ENCODE measurements around the gene THADA.
A peak's percentile ranks its signal among the peaks of the same experiment; 100 is the strongest.
"Not testable (repeated sequence)": the region's sequence is repeated elsewhere in the genome, so short reads cannot be mapped to it uniquely, and the experiment has no call there.

Gene THADA

DNA sequence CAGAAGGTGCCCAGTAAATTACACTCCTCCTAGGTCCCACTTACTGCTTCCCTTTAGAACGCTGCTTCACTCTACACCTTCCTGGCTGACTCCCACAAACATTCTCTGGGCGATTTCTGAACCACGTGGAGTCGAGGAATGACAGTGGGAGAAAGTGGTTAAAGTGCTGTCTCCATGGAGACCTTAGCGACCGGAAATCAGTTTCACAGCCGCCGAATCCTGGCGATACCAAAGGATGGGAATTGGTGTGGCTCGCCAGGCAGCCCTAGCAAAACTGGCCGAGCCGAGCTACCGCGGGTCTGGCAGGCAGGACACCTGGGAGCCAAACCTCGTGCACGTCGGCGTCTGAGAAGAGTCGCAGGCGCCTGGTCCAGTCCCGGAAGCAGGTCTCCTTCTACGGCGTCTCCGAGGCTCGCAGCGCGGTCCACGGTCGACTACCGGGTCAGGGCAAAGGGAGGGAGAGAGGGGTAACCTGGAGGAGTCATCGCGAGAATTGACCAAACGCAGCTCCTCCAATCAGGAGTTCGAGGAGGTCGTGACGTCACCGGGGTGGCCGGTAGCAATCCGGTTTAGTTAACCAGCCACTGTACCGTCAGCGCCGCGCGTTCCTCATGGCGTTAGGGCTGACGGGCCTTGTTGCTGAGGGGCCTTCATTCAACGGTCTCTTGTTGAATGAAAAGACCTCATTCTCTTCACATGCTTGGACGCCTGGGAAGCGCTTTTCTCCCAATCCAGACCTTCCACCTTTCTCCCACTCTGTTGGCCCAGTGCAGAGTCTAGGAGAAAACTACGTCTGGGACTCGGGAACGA lies at the start of gene THADA:
Gene THADA (minus strand): TSS at position 436 of the 810 bp plus-strand sequence. CDS start 3,646 bp downstream, outside the sequence.
- peak; percentile 97 for DNase-seq

- no peak for DNase-seq
These were observed 47.8 kb upstream of the THADA start for GRCh38 chr2:43643680-43644079.

GRCh38 chr2:43642363-43642762 lies 46.5 kb upstream of the THADA start:
- no peak for DNase-seq

GRCh38 chr2:43637030-43637803 lies 41.4 kb upstream of the THADA start, which contains the start of gene PLEKHH2:
Gene PLEKHH2, plus strand, starts transcription at chr2:43637260. Its CDS starts 7,414 bp downstream, at chr2:43644674.
- peak; percentile 89 for DNase-seq

DNA sequence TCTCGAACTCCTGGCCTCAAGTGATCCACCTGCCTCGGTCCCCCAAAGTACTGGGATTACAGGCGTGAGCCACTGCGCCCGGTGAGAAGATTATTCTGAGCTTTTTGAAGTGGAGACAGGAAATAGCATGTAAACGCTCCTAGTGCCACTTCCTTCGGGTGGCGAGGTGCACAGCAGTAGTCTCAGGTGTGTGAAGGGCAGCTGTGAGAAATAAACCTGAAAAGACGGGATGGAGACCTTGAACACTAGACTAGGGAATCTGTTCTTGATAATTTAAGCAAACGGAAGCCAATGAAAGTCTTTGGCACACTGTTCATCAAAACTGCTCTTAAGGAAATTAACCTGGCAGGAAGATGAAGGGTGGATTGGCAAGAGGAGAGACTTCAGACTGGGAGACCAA lies 40.8 kb upstream of the THADA start:
- DNase-seq, result peak; percentile 6

- not testable (repeated sequence) for DNase-seq
These were observed 40.3 kb upstream of the THADA start for GRCh38 chr2:43636153-43636552.

DNA sequence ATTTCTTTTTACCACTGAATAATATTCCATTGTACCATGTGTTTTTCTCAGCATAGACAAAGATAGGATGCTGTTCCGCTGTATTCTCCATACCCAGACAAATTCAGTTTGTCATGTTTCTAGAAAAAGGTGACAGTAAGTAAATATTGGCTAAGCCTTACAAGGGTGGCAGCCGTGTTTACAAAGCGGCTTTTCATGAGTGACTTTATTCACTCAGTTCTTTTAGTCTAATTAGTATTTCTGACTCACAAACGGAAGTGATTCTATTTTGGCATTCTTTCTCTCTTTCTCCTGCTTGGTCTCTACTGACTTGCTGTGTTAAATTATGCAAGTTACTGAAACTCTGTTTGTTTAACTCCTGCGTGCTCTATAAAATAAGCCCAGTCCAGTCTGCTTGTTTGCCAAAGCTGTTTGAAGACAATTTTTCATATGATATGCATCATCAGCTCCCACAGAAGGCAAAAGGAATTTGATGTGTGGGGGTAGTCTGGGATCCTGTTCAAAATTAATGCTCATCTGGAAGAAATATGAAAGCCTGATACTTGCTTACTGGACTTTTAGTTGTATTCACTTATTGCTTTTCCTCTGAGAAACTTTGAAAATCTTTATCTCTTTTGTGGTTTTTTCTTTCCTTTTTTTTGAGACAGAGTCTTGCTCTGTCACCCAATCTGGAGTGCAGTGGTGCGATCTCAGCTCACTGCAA lies 38.9 kb upstream of the THADA start:
- DNase-seq, result no peak

DNA sequence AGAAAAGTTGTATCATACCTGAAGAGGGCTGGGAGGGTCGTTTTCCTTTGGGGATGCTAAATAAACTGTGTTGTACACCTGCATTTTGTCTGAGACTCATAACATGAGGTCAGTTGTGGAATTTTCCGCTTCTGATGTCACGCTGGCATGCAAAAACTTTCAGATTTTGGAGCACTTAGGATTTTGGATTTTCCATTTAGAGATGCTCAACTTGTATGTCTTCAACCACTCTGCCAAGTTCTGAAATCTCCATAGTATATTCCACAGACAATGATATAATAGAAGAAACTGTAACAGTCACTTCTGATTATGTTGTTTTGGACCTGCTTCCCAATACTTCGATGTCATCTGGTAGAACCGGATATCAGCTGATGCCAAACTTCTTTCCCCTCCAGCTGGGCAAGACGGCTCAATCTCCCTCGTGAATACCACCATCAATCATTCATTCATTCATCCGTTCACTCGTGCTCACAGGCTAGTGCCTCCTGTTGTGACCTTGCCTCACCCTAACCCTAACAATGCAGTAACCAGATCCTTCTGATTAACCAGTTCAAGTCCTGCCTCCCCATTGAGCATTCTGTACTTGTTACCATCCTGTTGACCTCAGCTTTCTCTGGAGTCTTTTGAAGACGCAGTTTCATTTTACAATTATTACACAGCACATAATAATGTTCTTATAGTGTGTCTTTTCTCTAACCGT lies 35.9 kb upstream of the THADA start:
- no peak for DNase-seq

- no peak for DNase-seq
These were observed 27.2 kb upstream of the THADA start for GRCh38 chr2:43622931-43623451.

GRCh38 chr2:43619511-43619910 lies 23.7 kb upstream of the THADA start:
- DNase-seq, result no peak

- no peak for DNase-seq
These were observed 21.3 kb upstream of the THADA start for GRCh38 chr2:43616967-43617680.

DNA sequence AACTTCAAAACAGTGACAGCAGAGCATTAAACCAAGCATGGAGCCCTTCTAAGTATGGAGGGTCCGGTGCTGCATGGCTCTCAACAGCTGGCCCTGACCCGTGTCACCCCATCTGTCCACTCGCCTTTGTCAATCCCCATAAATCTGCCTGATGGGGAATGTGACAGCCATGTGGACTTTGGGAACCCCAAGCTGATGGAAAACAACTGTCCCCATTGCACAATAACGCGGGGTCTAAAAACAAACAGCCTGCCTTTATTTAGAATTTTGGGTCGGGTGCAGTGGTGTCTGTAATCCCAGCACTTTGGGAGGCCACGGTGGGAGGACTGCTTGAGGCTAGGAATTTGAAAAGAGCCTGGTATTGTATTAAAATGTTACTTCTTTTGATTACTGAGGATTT lies 17.1 kb upstream of the THADA start:
- no peak for DNase-seq

GRCh38 chr2:43611987-43612894 lies 16.4 kb upstream of the THADA start:
- peak; percentile 74 for DNase-seq

GRCh38 chr2:43610361-43610760 lies 14.5 kb upstream of the THADA start:
- DNase-seq, result no peak

DNA sequence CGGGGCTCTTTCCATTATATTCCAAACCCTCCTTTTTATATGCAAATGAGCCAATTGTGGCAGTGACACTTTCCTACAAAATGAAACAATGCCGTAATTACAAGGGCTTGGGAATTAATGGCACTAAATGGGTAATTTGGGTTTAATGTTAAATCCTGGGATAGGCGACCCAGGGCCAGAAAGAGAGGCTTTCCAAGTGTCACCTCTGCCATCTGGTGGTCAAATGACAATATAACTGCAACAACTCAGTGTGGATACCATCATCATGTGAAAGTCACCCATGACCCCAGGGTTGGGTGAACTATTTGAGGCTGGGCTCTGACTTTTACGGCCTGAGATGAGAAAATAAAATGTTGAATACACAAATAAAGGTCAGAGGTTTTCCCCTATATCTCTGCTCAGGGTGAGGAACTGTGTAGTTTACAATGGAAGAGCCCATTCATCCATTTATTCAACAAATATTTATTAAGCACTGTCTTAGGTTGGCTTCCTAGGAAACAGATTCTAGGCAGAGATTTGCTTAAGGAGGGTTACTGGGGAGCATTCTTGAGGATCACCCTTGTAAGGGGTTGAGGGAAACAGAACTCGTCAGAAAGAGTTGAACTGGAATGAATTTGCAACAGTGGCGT lies 13.6 kb upstream of the THADA start:
- DNase-seq, result peak; percentile 24

DNA sequence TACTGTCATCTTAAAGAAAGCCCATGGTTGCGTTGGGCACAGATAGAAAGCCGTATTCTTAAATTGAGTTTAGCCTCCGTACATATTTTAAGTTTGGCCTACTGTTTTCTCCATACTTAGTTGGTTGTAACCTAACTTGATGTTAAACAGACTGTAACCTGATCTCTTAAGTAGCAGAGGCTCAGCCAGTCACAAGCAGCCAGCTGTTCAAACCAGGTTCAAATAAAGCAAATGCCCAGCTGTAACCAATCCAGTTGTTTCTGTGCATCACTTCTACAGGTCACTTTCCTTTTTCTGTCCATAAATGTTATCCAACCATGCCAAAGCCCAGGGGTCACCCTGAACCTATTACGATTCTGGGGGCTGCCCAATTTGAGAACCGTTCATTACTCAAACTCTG lies 10.0 kb upstream of the THADA start:
- no peak for DNase-seq

- peak; percentile 25 for DNase-seq
These were observed 9.3 kb upstream of the THADA start for GRCh38 chr2:43605079-43605655.

DNA sequence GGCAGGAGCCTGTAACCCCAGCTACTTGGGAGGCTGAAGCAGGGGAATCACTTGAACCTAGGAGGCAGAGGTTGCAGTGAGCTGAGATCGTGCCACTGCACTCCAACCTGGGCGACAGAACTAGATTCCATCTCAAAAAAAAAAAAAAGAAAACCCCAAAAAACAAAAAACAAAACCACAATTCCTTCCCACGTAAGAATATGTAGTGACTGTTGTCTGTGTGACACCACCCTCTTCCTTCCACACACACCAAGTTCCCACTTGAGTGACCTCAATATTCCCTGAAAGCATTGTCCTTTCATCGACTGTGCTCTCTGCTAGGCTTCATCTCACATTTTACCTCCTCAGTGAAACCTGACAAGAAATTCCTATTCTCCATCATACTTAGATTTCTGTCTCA lies 8.8 kb upstream of the THADA start:
- DNase-seq, result no peak

DNA sequence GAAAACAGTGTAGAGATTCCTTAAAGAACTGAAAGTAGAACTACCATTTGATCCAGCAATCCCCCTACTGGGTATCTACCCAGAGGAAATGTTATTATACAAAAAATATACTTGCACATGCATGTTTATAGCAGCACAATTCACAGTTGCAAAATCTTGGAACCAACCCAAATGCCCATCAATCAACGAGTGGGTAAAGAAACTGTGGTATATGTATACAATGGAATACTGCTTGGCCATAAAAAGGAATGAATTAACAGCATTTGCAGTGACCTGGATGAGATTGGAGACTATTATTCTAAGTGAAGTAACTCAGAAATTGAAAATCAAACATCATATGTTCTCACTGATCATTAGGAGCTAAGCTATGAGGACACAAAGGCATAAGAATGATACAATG lies 4.8 kb upstream of the THADA start:
- DNase-seq, result not testable (repeated sequence)

GRCh38 chr2:43594875-43595274 lies 963 bp downstream of the THADA start:
- DNase-seq, result no peak

All from activated naive CD4-positive, alpha-beta T cell treated with Interleukin-2 at 50 U/mL for 16 hours (primary cell).